WI38 (cell line): ENCODE data around the gene ING4.

Experiments used
- H3K4me3 ChIP-seq: 2 replicates; pipeline ENCODE4 v1.5.1; 2011; ENCODE audit warnings: low read depth, mild to moderate bottlenecking, control low read depth, low read length
- CTCF ChIP-seq: IDR thresholded peaks from 2 replicates; pipeline ENCODE4 v1.5.1; 2012; ENCODE audit warnings: low read depth, mild to moderate bottlenecking, control low read depth, low read length

The ING4 gene

DNA sequence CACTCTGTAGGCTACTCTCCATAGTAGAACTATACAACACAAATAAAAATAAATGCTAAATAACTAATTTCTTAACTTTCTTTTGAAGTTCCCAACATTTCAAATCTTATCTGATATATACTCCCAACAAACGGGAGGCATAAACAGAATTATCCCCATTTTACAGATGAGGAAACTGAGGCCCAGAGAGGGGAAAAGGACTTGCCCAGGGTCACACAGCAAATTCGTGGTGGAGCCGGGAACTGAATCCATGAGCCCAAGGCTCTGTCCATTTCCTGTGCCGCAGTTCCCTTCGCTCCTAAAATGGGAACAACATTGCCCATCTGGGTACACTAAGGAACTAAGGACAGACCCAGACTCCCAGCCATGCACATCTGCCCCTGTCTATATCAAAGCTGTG, 14.0 kb upstream of the ING4 start:
- H3K4me3 ChIP-seq, result no peak overlapping the region
- TF ChIP-seq CTCF, result no peak

DNA sequence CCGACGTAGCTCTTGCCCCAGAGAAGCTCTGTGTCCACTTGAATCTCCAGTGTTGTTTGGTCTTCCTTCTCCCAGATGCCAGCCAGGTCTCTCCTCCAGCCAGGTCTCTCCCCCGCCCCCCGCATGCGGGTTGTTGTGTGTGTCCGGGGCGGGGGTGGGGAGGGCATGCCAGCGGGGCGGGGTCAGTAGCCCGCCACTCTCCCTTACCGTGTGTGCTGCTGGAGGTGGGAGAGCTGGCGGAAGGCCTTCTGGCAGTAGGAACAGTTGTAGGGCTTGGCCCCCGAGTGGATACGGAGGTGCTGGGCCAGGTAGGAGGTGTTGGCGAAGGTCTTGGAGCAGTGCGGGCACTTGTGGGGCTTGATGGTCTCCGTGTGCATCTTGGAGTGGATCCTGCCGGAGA, 9.2 kb upstream of the ING4 start:
- H3K4me3 ChIP-seq, result no peak overlapping the region
- no peak for TF ChIP-seq CTCF

DNA sequence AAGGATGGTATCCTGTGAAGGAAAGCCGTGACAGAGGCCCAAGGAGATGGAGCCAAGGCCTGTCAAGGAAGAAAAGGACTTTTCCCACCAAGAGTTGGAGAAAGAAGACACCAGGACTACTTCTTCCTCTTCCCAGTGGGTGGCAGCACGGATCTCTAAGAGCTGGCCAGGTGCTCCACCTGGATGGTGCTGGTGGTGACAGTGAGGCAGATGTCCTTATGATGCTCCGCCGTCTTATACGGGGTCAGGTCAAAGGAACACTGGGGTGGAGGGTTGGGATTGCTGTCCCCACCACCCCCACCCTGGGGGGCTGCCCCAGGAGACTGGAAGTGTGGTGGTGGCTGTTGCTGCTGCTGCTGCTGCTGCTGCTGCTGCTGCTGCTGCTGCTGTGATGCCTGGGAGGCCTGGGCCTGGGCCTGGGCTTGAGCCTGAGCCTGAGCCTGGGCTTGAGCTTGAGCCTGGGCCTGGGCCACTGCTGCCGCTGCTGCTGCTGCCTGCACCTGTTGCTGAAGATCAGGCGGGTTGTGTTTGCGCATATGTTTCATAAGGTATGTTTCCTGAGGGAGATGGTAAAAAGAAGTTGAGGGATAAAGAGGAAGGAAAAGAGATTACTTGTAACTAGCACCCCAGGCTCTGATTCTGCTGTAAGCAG, 4.8 kb upstream of the ING4 start:
- no peak overlapping the region for H3K4me3 ChIP-seq
- no peak for TF ChIP-seq CTCF

- no peak for TF ChIP-seq CTCF
- no peak overlapping the region for H3K4me3 ChIP-seq
Measured at GRCh38 chr12:6666211-6666610, 3.3 kb upstream of the ING4 start.

GRCh38 chr12:6664902-6665301, 2.0 kb upstream of the ING4 start:
- no peak overlapping the region for H3K4me3 ChIP-seq
- no peak for TF ChIP-seq CTCF

- TF ChIP-seq CTCF, result no peak
- H3K4me3 ChIP-seq, result peak overlapping the region; percentile 82
Measured at GRCh38 chr12:6662602-6662905, 365 bp downstream of the ING4 start.

GRCh38 chr12:6653987-6654386, 8.9 kb downstream of the ING4 start:
- TF ChIP-seq CTCF, result no peak
- no peak overlapping the region for H3K4me3 ChIP-seq
